Stimulated activated CD4-positive, alpha-beta T cell treated with anti-CD3 and anti-CD28 coated beads, TNF-alpha, amount 100 ng/mL, for 4 hours (primary cell): Measurements from ENCODE around the gene SGSM2.

Experiments used
- DNase-seq, 3 experiments: peaks; one replicate each; pipeline ENCODE4 v3.0.0-alpha.2; 2020; ENCODE audit warnings: low read depth in 3 of 3

Gene SGSM2

DNA sequence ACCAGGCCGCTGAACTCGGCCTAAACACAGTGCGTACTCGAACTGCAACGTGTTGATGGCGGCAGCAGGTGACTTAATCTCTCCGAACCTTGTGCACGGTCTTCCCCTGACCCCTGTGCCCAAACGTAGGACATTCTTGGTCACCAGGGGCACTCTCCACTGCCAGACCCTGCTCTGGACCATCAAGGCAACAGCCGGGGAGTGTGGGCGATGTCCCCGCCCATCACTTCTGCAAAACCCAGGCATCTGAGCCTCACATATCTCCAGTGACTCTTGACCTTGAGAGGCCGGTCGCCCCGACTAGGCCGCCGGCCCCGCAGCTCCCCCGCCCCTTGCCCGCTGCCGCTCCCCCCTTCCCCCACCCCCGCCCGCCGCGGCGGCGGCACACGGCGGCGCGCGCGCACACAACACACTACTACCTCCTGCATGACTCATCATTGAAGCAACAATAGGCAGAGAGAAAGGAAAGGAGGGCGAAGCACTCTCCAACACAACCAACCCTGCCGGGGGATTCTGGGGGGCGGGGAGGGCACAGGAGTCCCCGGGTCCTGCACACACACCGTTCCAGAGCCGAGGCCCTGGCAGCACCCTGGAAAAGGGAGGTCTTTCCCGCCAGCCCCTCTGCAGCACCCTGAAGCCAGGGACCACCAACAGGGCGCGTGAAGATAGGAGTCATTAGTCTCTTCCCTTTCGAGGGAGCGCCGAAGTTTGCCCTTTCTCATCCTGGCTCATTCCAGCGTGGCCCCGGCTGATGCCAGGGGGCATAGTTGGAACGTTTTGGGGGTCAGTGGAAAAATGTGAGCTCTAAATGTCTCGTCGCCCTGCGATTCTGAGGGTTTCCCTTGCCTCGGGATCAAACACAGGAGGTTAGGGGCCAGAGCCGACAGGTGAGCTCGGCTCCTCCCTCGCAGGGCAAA, 61.6 kb downstream of the SGSM2 start:
- peak; percentile 37 to 46 (median 41) for DNase-seq

DNA sequence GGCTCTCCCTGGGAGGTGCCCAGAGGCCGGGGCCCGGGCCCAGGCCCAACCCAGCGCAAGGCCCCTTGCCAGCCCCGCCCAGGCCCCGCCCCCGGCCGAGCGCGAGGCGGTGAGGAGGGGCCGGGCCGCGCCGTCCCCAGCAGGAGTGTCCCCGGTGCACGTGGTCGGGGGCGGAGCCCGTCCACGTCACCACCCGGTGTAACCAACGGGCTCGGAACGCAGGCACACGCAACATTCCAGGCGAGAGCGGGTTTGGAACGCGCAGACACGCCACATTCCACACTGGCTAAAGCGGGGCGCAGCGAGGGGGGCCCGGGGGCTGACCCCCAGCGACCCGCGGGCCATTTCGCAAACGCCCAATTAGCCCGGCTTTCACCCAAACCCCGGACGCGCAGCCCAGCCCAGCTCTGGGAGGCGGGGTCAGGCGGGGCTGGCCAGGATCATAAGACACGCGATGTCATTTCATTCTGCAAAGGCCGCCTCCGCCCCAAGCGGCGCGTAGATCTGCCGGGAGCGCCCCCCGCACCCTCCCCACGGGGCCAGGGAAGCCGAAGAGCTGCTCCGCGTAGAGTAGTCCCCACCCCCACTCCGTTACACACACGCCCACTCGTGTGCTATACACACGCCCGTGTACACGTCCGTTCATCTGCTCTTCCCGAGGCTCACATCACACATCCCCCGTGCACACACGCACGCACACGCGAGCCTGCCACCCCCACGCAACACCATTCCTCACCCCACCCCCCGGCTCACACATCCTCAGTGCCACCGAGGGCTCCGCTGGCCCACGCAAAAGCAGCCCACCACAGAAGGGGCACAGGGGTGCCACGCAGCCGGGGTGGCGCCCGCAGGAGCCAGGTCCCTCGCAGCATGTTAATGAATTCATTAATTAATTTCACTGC, 62.5 kb downstream of the SGSM2 start:
- DNase-seq: peak; percentile 86 to 92 (median 86)

DNA sequence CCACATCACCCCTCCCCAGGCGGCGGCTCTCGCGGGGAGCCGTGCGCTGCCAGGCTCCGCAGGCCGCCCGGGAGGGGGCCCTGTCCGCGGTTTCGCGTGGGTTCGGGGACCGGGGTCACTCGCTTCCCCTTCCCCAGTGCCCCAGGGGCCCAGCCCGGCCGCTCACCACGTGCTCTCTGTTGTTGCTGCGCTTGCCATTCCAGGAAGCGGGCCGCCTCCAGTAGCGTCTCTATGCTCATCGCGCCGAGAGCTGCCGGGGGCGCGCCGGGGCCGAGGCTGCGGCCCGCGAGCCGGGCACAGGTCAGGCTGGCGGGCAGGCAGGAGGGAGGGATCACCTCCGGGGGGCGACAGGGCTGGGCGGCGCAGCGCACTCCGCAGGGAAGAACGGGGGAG, 63.2 kb downstream of the SGSM2 start:
- DNase-seq: peak in 2 of 3 experiments; percentile 34 to 42

DNA sequence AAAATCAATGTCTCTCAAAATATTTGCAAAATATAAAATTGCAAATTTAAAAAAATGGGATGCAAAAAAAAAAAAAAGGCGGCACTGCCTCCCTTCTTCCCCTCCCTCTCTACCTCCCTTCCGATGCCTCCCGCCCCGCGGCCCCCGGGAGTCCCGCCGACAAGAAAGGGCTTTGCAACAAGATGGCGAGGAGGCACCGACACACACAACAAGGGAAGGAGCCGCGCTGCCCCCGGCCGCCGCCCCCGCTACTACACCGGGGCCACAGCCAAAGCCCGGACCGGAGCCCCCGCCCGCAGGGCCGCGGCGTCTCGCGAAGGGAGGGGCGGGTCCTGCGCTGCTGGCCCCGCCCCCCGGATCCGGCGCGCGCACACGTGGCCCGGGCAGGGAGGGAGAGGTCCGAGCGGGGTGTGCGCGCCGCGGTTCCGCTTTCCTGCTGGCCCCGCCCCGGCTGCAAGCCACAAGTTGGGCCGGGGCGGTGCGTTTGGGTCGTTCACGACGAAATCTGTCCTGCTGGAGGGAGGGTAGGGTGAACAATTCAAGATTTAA, 63.6 kb downstream of the SGSM2 start, which contains the start of gene MNT:
Gene MNT (minus strand): TSS at position 184 of the 549 bp plus-strand sequence. CDS start 348 bp downstream, outside the sequence.
- peak; percentile 84 to 91 (median 89) for DNase-seq

DNA sequence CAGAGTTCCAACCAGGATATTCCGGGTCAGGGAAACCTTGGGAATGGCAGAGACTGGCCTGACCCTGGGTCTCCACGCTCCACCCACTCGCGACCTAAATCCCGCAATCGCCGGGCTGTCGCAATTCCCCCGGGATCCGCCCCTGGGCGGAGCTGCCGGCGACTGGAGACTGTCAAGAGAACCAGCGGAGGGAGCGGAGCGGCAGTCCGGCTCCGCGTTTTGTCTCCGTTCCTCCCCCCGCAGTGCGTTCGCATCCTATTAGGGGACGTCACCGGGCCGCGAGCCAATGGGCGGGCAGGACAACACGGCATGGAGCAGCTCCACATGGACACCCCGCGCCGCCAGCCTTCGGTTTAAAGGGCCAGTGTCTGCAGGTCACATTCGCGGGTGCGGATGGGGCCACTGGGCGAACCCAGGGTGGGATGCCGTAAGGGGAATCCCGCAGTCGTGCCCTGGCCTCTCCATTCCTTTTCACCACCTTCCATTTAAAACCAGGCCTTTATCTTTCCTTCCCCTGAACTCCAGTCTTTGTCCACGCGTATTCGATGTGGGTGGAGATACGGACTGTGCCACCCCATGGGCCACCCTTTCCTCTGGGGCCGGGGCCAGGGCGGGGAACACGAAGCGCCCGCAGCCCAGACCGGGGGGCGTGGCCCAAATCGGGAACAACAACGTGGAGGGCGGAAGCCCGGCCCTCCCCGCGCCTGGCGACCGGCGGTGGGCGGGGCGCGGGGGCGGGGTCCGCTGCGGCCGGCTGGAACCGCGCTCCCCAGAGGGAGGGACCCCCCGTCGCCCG, 64.3 kb downstream of the SGSM2 start:
- peak; percentile 98 to 99 (median 99) for DNase-seq

DNA sequence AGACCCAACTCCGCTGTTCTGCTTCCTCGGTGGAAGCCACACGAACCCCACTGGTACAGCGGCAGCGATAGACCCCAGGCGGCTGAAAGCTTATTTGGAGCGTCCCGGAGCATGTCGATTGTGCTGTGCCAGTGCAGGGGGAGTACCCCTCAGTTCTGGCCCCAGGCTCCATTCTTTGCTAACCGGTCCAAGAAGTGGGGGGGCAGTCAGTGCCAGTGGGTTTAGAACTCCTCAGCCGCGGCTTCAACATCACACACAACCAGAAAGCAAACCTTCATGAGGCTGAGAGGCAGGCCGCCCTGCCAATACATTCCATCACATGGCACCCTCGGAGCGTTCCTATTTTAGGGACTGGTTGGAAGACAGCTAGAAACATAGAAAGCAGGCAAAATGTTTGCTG, 65.2 kb downstream of the SGSM2 start:
- no peak for DNase-seq

DNA sequence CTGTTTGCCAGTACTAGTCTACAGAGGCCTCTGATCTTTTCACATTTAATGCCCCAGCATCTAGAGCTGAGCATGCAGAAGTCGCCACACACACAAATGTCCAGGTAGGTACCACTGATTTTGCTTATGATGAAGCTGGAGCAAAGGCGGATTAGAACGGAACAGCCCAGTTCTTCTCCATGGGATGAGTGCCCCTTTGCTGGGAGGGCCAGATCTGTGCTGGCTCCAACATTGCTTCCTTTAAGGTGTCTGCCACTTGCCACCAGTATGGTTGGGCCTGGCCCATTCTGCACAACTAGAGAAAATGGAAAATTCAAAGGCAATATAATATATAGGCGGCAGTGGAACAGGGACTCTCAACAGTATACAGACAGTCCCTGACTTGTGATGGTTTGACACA, 65.7 kb downstream of the SGSM2 start:
- DNase-seq: no peak

DNA sequence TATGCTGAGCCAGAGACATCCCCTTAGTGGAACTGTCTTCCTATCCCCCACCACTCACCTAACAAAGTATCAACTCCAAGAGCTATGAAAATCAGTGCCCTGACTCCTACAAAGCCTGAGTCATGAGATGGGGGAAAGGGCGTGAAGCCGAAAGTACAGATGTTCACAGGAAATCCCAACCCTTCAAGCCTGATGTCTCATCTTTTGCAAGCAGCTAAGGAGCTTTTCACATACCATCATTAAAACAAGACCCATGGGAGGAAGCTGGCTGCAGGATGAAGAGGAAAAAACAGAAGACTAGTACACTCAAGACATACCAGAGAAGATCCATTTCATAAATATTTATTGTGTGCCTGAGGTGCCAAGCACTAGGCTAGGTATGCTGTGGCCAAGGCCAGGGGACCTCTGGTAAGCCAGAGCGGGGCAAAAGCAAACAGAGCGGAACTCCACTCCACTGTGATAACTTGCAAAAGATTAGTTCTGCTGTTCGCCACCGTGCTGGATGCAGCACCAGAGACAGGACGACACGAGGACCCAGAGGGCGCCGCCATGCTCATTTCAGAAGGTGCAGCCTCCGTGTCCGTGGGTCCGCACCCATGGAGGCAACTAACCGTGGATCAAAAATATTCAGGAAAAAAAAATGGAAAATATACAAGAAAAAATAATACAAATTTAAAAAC, 68.1 kb downstream of the SGSM2 start:
- DNase-seq: no peak

DNA sequence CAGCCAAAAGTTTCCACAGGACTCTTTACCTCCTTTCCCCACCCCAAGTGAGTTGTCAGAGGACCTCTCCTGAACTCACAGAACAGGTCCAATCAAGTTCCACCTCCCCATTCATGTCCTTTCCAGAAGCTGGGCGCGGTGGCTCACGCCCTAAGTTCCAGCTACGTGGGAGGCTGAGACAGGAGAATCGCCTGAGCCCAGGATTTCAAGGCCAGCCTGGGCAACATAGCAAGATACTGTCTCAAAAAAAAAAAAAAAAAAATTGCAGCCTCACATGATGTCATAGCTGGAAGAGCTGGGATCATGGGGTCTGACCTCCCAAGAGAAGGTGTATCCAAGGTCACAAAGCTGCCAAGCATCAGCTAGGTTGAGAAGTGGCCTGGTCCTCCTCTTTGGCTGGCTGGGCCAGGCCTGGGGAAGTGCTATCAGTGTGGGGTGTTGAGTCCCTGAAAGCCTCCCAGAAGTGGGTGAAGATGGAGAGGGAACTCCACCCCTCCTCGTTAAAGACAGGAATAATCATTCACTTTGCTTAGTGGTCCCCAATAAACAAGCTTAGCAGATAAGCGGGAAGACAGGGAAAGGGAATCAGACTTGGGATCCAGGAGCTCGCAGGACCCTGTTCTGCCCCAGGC, 69.1 kb downstream of the SGSM2 start:
- no peak for DNase-seq

DNA sequence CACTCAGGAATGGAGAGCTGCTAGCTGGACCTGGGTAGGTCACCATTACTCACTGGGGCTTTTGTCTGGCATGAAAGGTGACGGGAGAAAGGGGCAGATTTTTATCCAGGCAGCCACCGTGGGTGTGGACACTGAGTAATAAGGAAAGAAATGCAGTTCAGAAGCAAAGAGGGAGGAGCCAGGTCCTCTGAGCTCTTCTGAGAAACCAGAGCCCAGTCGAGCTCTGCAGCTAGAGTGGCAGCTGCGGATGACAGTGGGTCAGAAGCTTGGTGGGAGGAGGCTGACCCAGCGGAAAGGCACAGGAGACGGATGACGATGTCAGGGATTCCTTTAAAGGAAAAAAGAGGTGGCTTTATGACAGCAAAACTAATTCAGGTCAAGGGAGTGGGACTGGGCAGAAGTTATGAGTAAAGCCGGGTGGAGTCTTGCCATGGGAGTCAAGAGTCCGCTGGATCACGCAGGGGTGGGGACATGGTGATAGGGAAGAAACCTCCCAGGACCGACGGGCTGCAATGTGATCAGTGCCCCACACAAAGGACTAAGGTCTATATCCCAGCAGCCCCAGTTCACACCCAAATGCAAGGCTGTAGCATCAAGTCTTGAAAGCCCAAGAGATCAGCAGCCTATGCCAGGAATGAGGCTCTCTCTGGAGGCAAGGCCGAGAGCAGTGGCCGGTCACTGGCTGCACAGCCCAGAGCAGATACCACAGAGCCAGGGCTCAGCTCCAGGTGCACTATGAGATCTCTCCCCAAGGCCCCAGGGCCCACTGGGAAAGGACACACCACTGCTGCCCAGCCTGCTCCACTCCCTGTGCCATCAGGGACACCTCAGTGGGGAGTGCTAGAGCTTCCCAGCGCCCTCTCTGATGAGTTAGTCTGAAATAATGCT, 69.8 kb downstream of the SGSM2 start:
- DNase-seq: no peak

DNA sequence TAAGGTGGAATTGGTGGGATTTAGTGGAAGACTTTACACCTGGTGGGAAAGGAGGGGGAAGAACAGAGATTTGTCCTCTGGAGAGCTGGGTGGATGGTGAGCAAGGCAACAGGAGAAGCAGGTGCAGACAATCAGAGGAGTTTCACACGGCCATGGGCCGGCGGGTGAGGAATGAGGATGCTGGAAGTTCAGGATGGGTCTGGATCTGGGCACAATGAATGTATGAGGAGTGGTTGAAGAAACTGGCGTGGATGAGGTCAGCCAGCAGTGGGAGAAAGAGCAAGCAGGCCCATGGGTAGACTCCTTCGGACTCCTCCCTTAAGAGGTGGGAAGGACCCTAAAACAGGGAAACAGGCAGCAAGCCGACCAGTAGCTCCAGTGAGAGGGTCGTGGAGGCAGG, 73.7 kb downstream of the SGSM2 start:
- no peak for DNase-seq

DNA sequence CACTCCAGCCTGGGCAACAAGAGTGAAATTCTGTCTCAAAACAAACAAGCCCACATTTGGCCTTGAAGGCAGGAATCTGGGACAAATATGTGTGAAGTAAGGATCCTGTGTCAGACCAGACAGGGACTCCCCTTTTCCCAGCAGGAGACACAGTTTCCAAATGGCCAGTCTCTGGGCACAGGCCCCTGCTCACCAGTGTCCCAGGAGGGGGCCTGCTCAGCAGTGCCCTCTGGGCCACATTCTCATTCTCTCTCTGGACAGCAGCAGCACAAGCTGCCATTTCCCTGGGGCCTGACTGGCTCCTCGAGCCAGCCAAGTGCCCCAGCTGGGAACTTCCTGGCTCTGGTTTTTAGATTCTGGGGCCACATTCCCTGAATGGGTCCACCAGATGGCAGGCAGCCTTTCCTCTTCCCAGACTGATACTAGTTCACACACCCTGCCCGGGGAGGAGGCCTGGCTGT, 75.3 kb downstream of the SGSM2 start:
- DNase-seq: no peak

DNA sequence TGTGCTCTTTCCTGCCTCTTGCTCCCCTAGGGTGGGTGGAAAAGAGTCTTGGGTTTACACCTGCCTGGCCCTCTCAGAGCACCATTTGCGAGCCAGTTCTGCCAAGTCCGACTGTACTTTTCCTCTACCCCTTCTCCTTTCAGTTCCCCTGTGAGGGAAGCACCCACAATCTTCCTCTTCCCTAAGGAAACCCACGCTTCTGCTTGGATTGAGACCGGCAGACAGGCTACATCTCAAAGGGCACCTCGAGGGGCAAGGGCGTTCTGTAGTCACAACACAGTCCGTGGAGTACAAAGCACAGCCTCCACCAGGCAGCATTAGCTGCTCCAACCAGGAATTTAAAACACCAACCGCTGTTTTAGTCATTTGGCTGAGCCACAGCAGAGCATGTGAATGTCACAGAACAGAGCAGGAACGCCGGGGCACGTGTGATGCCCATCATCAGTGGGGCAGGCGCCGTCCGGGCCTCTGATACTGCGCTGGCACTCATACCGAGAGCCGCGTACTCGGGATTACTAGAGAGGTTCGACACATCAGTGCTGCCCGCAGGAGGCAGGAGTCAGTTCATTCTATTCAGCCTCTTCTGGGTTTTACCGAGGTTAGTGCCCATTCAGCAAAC, 77.3 kb downstream of the SGSM2 start:
- no peak for DNase-seq

DNA sequence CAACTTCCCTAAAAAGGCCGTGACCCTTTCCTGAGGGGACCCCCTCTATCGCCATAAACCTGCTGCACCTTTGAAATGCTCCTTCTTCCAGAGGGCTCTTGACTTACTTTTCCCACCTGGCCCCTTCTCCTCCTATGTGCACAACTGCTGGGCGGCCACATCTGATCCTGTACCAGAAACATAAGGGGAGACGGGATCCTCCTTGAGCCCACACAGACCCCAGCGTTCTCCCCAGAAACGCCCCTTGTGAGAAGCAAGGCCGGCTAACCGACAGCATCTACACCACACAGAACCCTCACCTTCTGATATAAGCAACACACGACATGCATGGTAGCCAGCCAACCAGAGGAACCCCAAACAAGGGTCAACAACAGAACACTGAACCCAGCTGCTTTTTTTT, 77.8 kb downstream of the SGSM2 start:
- no peak for DNase-seq

DNA sequence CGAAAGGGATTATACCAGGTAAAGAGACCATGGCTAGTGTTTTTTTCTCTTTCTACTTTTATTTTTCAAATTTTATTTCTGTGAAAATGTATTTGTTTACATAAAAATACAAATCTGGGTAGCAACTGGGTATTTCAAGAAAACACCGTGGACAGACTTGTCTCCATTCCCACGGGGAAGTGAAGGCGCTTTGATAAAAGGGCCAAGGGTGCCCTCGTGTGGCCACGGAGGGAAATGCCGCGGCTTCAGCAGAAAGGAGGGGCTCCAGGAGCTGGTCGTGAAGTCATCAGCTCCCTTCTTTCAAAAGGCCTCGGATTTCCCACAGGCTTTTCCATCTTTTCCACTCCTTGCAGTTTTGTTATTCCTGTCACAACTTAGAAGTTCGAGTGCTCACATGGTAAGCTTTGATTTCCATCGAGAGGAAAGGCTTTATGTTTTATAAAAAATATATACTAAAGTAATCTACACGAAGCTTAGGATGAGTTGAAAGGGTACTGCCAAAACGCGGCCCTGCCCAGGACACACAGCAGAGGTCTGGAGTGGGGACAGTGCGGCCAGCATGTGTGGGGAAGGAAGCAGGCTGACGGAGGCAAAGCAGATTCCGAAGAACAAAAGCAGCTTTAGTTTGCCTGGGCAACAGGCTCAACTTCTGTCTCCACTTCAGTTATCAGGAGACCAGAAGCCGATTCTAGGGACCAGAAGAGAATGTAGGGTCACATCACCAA, 78.9 kb downstream of the SGSM2 start:
- DNase-seq: peak; percentile 76 to 78 (median 76)

DNA sequence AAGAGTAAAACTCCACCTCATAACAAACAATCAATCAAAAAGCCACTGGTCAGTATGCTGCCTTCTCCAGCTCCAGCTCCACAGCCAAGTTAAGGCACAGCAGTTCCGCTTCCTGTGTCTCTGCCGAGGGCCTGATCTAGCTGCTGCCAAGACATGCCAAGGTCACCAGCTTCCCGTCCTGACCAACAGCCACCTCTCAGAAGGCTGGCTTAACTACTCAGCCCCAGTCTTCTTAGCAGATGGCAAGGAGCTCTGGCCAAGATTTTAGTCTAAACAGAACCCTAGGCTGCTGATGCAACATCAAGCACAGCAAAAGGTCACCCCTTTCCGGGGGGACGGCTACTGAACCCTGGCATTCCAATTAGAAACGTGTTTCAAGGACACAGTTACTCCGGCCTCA, 81.3 kb downstream of the SGSM2 start:
- DNase-seq: no peak

DNA sequence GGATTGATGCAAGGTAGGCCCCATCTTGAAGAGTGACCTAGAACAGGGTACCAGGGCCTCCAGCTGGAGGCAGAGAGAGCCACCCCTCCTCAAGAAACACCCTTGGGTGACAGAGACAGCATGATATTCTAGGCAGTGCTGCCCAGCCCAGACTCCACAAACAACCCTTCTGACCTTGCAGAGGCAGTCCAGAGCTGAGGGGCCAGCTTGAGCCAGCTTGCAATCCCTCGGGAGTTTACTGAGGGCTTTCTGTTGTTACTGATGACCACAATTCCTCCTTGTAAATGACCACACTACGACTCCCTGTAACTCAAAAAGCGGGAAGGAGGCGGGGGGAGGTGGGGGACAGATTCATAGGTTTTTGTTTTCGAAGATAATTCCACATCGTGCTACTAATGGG, 82.2 kb downstream of the SGSM2 start:
- DNase-seq: no peak

DNA sequence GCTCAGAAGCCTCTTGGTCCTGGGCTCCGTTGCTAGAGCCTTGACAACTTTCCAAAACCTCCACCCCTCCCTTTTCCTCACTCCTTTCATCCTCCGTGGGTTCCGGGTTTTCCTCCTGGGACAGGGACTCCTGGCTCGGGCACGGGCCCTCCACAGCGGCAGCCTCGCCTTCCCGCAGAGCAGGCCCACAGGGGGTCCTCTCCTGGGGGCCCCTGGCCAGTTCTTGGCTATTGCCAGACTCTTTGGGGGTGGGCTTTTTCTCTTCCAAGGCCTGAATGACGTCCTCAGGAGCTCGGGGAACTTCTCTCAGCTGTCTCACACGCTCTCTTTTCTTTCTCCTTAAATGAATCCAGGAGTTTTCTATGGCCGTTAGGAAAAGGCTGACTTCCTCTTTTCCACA, 82.9 kb downstream of the SGSM2 start:
- DNase-seq: no peak
